Ishikawa (cell line): ENCODE measurements around the gene RAB40C.

Experiments used
- RAD21 ChIP-seq: IDR thresholded peaks from 2 replicates; pipeline ENCODE4 v1.6.1; 2012; ENCODE audit warnings: low read depth
- REST ChIP-seq: IDR thresholded peaks from 2 replicates; pipeline ENCODE4 v1.6.1; 2012; ENCODE audit warnings: low read depth, mild to moderate bottlenecking

GRCh38 chr16:621526-622105, 31.8 kb downstream of the RAB40C start:
- TF ChIP-seq REST (no peak), RAD21 (no peak)
